GM21576 (cell line): Measurements from ENCODE around the gene LIN52.
"Not testable (repeated sequence)": the region's sequence is repeated elsewhere in the genome, so short reads cannot be mapped to it uniquely, and the experiment has no call there.

Source experiments
- ATAC-seq: cut with Tn5 transposase; IDR thresholded peaks from one replicate; pipeline ENCODE4 v1.9.1; 2021; ENCODE audit warnings: mild to moderate bottlenecking, moderate library complexity; ENCODE audit not compliant: unreplicated experiment

Gene LIN52

GRCh38 chr14:74105381-74105780, 20.6 kb downstream of the LIN52 start:
- no peak for ATAC-seq

- no peak for ATAC-seq
Observed at GRCh38 chr14:74109369-74109768, 24.6 kb downstream of the LIN52 start.

- ATAC-seq, result not testable (repeated sequence)
Observed at GRCh38 chr14:74111395-74112216, 26.9 kb downstream of the LIN52 start.

- ATAC-seq, result not testable (repeated sequence)
Observed at GRCh38 chr14:74125487-74125886, 40.7 kb downstream of the LIN52 start.

GRCh38 chr14:74126315-74127013, 41.7 kb downstream of the LIN52 start:
- no peak for ATAC-seq

GRCh38 chr14:74127634-74128033, 42.9 kb downstream of the LIN52 start:
- no peak for ATAC-seq

GRCh38 chr14:74133833-74134481, 49.2 kb downstream of the LIN52 start:
- no peak for ATAC-seq

GRCh38 chr14:74134484-74134883, 49.7 kb downstream of the LIN52 start:
- no peak for ATAC-seq

- no peak for ATAC-seq
Observed at GRCh38 chr14:74135426-74135825, 50.7 kb downstream of the LIN52 start.

GRCh38 chr14:74140374-74140850, 55.7 kb downstream of the LIN52 start:
- ATAC-seq, result no peak

GRCh38 chr14:74141703-74142102, 56.9 kb downstream of the LIN52 start:
- no peak for ATAC-seq

- no peak for ATAC-seq
Observed at GRCh38 chr14:74142523-74142922, 57.8 kb downstream of the LIN52 start.

- ATAC-seq, result no peak
Observed at GRCh38 chr14:74144789-74145188, 60.0 kb downstream of the LIN52 start.

GRCh38 chr14:74147571-74147970, 62.8 kb downstream of the LIN52 start:
- ATAC-seq, result no peak

- no peak for ATAC-seq
Observed at GRCh38 chr14:74148705-74149104, 63.9 kb downstream of the LIN52 start.

- no peak for ATAC-seq
Observed at GRCh38 chr14:74155287-74155686, 70.5 kb downstream of the LIN52 start.

- no peak for ATAC-seq
Observed at GRCh38 chr14:74155749-74156148, 71.0 kb downstream of the LIN52 start.

- no peak for ATAC-seq
Observed at GRCh38 chr14:74160763-74161162, 76.0 kb downstream of the LIN52 start.

GRCh38 chr14:74161526-74162158, 76.9 kb downstream of the LIN52 start:
- ATAC-seq, result no peak

- ATAC-seq, result no peak
Observed at GRCh38 chr14:74169906-74170305, 85.2 kb downstream of the LIN52 start.

GRCh38 chr14:74176400-74176793, 91.6 kb downstream of the LIN52 start:
- no peak for ATAC-seq
